ENCODE data around the gene ABLIM2.

The ABLIM2 gene

DNA sequence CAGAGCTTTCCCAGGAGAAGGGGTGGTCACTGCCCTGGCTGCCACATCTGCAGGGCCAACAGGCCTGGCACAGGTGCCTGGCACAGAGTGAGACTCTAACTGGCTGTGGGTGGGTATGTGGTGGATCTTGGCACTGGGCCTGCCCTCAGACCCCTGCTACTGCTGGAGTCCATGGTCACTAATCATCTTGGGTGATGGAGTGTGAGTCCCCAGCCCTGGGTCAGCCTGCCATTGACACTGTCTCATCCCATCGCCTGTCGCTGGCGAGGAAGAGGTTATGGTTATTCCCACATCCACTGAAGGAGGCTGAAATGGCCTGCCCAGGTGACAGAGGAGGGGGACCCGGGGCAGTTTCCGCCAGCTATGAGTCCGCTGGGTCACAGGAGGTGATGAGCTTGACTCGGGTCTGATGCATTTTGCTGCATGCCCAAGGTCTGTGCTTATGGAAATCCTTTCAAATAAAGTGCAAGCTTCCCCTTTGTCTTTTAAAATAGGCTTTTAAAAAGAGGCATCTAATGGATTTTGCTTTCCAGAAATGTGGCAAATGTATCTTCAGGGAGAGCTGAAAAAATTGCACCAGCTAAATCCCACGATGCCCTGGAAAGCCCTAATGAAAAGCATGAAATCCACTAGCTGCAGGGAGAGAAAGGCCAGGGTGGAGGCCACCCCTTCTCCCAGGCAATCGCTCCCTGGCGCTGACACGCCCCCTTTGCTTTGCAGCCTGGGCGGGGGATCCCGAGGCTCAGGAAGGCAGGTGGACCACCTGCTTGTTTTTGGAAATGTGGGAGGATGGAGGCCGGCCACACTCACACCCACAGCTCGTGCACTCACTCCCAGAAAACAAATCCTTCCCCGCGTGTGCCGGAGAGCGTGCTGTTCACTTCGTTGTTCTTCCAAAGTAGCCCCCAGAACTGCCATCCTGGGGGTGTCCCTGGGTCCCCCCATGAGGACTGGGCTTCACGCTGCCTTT lies 54.9 kb downstream of the ABLIM2 start:
- no peak for DNase-seq (ENCODE audit: low read depth)

DNA sequence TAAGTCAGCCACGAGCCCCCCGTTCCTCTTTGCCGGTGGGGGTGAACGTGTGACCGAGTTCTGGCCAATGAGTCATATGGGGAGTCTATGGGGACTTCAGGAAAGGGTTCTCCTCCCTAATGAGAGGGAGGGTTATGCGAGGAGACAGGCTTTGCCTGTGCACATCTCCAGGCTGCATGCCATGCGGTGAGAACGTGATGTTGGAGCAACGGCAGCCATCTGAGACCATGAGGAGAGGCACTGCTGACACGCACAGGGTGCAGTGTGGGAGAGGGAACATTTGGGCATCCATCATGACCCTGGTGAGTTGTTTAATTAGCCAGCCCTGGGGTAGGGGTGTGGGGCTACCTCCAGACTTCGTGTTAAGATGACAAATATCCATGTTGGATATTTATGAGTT lies 55.8 kb downstream of the ABLIM2 start:
- DNase-seq (ENCODE audit: low read depth): no peak

GRCh38 chr4:8102076-8102355 lies 56.6 kb downstream of the ABLIM2 start:
- DNase-seq (ENCODE audit: low read depth): no peak

GRCh38 chr4:8101213-8102075 lies 57.2 kb downstream of the ABLIM2 start:
- no peak for DNase-seq (ENCODE audit: low read depth)

GRCh38 chr4:8099981-8100464 lies 58.6 kb downstream of the ABLIM2 start:
- no peak for DNase-seq (ENCODE audit: low read depth)

- no peak for DNase-seq (ENCODE audit: low read depth)
These were observed 60.1 kb downstream of the ABLIM2 start for GRCh38 chr4:8098506-8098905.

- DNase-seq (ENCODE audit: low read depth): no peak
These were observed 60.8 kb downstream of the ABLIM2 start for GRCh38 chr4:8097721-8098345.

DNA sequence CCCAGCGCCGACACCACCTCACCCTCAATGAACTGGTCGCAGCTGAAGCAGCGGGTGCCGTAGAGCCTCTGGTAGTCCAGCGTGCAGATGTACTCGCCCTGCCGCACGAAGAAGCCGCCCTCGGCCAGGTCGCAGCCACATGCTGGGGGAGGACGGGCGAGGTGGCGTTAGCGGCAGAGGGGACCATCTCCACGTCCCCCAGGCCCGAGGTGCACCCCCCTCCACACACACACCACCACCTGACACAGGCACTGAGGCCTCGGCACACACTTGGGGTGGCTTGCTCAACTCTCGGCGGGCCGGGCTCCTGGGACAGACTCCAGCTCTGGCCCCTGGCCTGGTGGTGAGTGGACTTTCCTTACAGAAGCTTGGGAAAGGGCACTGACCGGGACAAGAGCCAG lies 61.5 kb downstream of the ABLIM2 start:
- DNase-seq (ENCODE audit: low read depth): no peak

DNA sequence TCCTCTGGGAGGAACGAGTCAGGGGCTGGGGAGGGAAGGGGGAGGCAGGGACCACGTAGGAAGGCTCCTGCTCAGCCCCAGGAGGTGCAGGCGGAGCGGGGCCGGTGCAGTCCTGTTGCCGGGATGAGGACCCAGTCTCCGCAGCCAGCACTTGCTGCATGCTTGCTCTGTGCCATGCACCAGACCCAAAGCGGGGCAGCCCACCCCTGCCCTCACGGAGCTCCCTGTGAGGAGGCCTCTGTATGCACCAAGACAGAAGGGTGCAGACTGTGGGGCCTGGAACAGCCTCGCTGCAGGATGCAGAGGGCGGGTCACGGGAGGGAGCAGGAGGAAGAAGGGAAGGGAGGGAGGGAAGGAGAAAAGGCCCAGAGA lies 61.9 kb downstream of the ABLIM2 start:
- no peak for DNase-seq (ENCODE audit: low read depth)

- DNase-seq (ENCODE audit: low read depth): no peak
These were observed 62.5 kb downstream of the ABLIM2 start for GRCh38 chr4:8095956-8096689.

DNA sequence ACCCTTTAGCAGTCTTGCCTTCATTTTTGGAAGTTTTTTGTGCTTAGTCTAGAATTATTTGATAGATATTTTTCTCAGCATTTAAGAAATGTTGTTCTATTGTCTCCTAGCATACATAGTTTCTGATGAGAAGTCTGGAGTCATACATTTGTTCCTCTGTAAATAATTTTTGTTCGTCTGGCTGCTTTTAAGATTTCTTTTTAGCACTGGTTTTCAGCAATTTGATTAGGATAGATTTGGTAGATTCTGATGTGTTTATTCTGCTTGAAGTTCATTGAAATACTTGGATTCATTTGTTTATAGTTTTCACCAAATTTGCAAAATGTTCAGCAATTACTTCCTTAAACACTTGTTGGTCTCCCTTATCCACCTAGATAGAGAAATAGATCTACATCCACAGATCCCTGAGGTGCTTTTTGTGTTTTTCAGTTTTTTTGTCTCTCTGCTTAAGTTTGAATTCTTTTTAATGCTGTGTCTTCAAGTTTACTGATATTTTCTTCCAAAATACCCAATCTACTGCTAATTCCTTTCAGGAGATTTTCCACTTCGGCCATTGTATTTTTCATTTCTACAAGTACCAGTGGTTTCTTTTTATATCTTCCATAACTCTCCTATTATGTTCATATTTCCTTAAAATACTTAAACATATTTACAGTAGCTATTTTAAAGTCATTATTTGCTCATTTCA lies 64.9 kb downstream of the ABLIM2 start:
- no peak for DNase-seq (ENCODE audit: low read depth)

GRCh38 chr4:8092282-8092681 lies 66.3 kb downstream of the ABLIM2 start:
- DNase-seq (ENCODE audit: low read depth): no peak

DNA sequence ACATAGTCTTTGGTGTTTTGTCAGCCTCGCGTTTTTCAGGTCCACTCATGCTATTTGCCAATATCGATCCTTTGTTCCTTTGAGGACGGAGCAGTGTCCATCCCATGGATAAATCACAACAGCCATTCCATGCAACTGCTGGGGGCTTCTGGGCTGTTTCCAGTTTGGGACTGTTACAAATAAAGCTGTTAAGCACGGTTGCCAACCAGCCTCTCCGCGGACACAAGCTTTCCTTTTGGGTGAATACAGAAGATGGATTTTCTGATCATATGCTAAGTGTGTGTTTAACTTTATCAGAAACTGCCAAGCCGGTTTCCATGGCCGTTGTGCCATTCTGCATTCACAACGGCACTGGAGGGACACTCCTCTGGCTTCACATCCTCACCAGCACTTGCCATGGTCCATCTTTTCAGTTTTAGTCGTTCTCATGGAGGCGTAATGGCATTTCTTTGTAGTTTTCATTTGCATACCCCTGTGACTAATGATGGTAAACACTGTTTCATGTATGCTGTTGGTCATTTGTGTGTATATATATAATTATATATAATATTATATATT lies 67.8 kb downstream of the ABLIM2 start:
- no peak for DNase-seq (ENCODE audit: low read depth)

GRCh38 chr4:8090312-8090711 lies 68.3 kb downstream of the ABLIM2 start:
- DNase-seq (ENCODE audit: low read depth): no peak

DNA sequence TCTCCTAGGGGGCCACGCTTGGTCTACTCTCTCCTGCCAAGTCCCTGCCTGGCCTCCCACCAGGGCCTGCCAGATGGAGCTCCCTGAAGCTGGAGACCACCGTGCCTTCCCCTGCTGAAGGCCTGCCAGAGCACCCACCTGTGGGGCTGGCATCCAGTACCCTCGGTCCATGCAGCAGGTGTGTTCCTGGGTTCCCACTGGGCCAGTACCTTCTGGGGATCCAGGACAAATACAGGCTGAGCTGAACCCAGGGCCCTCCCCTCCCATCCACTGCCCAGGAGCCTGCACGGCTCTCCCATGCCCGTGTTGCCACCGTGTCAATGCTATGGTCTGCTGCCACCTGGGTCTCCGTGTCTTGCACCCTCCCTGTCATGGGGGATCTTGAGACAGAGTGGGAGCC lies 68.8 kb downstream of the ABLIM2 start:
- no peak for DNase-seq (ENCODE audit: low read depth)

DNA sequence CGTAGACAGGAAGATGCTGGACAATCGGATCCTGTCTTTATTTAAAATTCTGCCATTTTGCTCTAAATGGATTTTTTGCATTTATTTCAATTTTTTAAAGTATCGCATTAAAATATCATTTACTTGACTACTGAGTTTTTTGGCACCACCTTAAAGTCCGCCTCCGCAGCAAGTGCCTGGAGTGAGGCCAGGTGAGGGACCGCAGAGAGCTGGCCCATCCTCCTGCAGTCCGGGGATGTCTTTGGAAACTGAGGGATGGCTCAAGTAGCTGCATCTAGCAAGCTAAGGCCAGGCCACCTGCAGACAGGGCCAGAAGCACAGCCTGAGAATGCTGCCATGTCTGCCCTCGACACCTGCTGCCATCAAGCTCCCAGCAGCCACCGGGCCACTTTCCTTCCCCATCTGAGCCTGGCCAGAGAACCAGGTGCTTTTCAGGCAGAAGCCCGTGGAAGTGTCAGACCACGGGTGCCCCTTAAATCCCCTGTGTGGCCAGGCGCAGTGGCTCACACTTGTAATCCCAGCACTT lies 69.6 kb downstream of the ABLIM2 start:
- no peak for DNase-seq (ENCODE audit: low read depth)

GRCh38 chr4:8087921-8088495 lies 70.6 kb downstream of the ABLIM2 start:
- no peak for DNase-seq (ENCODE audit: low read depth)

GRCh38 chr4:8086783-8087445 lies 71.7 kb downstream of the ABLIM2 start:
- DNase-seq (ENCODE audit: low read depth): no peak

- DNase-seq (ENCODE audit: low read depth): no peak
These were observed 73.0 kb downstream of the ABLIM2 start for GRCh38 chr4:8085491-8086117.
